Measurements from ENCODE around the gene RASD2. TPM values are rescaled to one million over a fixed set of nuclear protein-coding genes. Genes with fewer than 3 reads are reported as not detected.

The RASD2 gene
- total RNA-seq, 5 donors from 2014 or later (not counting 1 experiment from before 2014, with no cell fraction given), result 0.19 to 1.7 (median 1.0) TPM; not detected in 2

- CTCF ChIA-PET, result no interaction called here
- POLR2A ChIA-PET, result no interaction called here
- H3K36me3 Mint-ChIP-seq, result no peaks in the 10 kb centered on the region
- H3K4me1 Mint-ChIP-seq, result peaks cover 6 to 10% (median 7%) of the 10 kb centered on the region in 3 donors
- DNase-seq (no peak), ATAC-seq (replicated peaks in 1 of 4) (no peak)
- no peak overlapping the region for H3K27ac Mint-ChIP-seq
- peaks cover 0 to 66% of the 10 kb centered on the region in 2 experiments for H3K27me3 ChIP-seq (replicated peaks in 1 of 2; ENCODE audit: control insufficient read depth in 2 of 2, extremely low read depth in 1 of 2, insufficient read depth in 2 of 2, low read length in 1 of 2)
- H3K9me3 Mint-ChIP-seq, result no peaks in the 10 kb centered on the region
- no peak overlapping the region for H3K4me3 ChIP-seq (ENCODE audit: control insufficient read depth in 1 of 2, extremely low read depth in 1 of 2, low read length in 1 of 2)
- WGBS (ENCODE audit: insufficient coverage), result no CpG with 5 or more reads among the region's 3 CpGs
- H3K27ac ChIP-seq (ENCODE audit: low read length), result no peak overlapping the region
- peaks cover 32 to 34% of the 10 kb centered on the region in 2 donors for H3K27me3 Mint-ChIP-seq
- peaks cover 4 to 23% of the 10 kb centered on the region in 2 experiments for H3K4me1 ChIP-seq (ENCODE audit: control insufficient read depth in 1 of 2, extremely low read depth in 1 of 2, insufficient read depth in 2 of 2, low read length in 2 of 2)
- H3K36me3 ChIP-seq (ENCODE audit: control insufficient read depth in 2 of 2, extremely low read depth in 1 of 2, insufficient read depth in 1 of 2, low read length in 1 of 2), result no peaks in the 10 kb centered on the region
- no peaks in the 10 kb centered on the region for H3K9me3 ChIP-seq
- no peak overlapping the region for H3K4me3 Mint-ChIP-seq
These were observed 3.6 kb downstream of the RASD2 start for GRCh38 chr22:35544189-35544588.

- CTCF ChIA-PET, result no interaction called here
- no peak overlapping the region for H3K27ac Mint-ChIP-seq
- POLR2A ChIA-PET, result no interaction called here
These were observed 4.2 kb downstream of the RASD2 start for GRCh38 chr22:35544827-35545226.

GRCh38 chr22:35546886-35547285 is 6.3 kb downstream of the RASD2 start:
- Histone ChIP-seq H3K36me3 (ENCODE audit: control insufficient read depth in 2 of 2, extremely low read depth in 1 of 2, insufficient read depth in 1 of 2, low read length in 1 of 2) (no peaks in the 10 kb centered on the region), H3K4me3 (ENCODE audit: control insufficient read depth in 1 of 2, extremely low read depth in 1 of 2, low read length in 1 of 2) (no peak overlapping the region), H3K4me1 (ENCODE audit: control insufficient read depth in 1 of 2, extremely low read depth in 1 of 2, insufficient read depth in 2 of 2, low read length in 2 of 2) (peaks cover 0 to 5% of the 10 kb centered on the region in 2 experiments), H3K27ac (ENCODE audit: low read length) (no peak overlapping the region), H3K27me3 (replicated peaks in 1 of 2; ENCODE audit: control insufficient read depth in 2 of 2, extremely low read depth in 1 of 2, insufficient read depth in 2 of 2, low read length in 1 of 2) (peaks cover 0 to 46% of the 10 kb centered on the region in 2 experiments), H3K9me3 (no peaks in the 10 kb centered on the region)
- POLR2A ChIA-PET, result no interaction called here
- Mint-ChIP-seq H3K27ac (no peak overlapping the region), H3K27me3 (peaks cover 23 to 28% of the 10 kb centered on the region in 2 donors), H3K9me3 (no peaks in the 10 kb centered on the region), H3K4me3 (no peak overlapping the region), H3K4me1 (peaks cover 0 to 7% (median 0%) of the 10 kb centered on the region in 3 donors), H3K36me3 (no peaks in the 10 kb centered on the region)
- no peak for ATAC-seq (replicated peaks in 1 of 4)
- CTCF ChIA-PET, result no interaction called here
- no peak for DNase-seq
- WGBS (ENCODE audit: insufficient coverage), result 92% methylated on average over 18 of the region's 18 CpGs

More at GRCh38 chr22:35544827-35545226, 4.2 kb downstream of the RASD2 start:
- Histone ChIP-seq H3K36me3 (ENCODE audit: control insufficient read depth in 2 of 2, extremely low read depth in 1 of 2, insufficient read depth in 1 of 2, low read length in 1 of 2) (no peaks in the 10 kb centered on the region), H3K27ac (ENCODE audit: low read length) (no peak overlapping the region), H3K4me3 (ENCODE audit: control insufficient read depth in 1 of 2, extremely low read depth in 1 of 2, low read length in 1 of 2) (no peak overlapping the region), H3K27me3 (replicated peaks in 1 of 2; ENCODE audit: control insufficient read depth in 2 of 2, extremely low read depth in 1 of 2, insufficient read depth in 2 of 2, low read length in 1 of 2) (peaks cover 0 to 61% of the 10 kb centered on the region in 2 experiments), H3K4me1 (ENCODE audit: control insufficient read depth in 1 of 2, extremely low read depth in 1 of 2, insufficient read depth in 2 of 2, low read length in 2 of 2) (peaks cover 2 to 18% of the 10 kb centered on the region in 2 experiments), H3K9me3 (no peaks in the 10 kb centered on the region)
- DNase-seq, result no peak
- H3K36me3 Mint-ChIP-seq, result no peaks in the 10 kb centered on the region
- H3K9me3 Mint-ChIP-seq, result no peaks in the 10 kb centered on the region
- WGBS (ENCODE audit: insufficient coverage), result 83% methylated on average over 7 of the region's 9 CpGs
- ATAC-seq (replicated peaks in 1 of 4), result no peak
- peaks cover 32 to 34% of the 10 kb centered on the region in 2 donors for H3K27me3 Mint-ChIP-seq
- no peak overlapping the region for H3K4me3 Mint-ChIP-seq
- peaks cover 4 to 7% (median 7%) of the 10 kb centered on the region in 3 donors for H3K4me1 Mint-ChIP-seq

GRCh38 chr22:35547987-35548721 is 7.5 kb downstream of the RASD2 start:
- POLR2A ChIA-PET, result no interaction called here
- no peak for DNase-seq

GRCh38 chr22:35548722-35549112 is 8.1 kb downstream of the RASD2 start:
- 67% methylated on average over 1 of the region's 8 CpGs for WGBS (ENCODE audit: insufficient coverage)
- Mint-ChIP-seq H3K27ac (no peak overlapping the region), H3K9me3 (no peaks in the 10 kb centered on the region), H3K4me1 (peaks cover 15 to 18% (median 16%) of the 10 kb centered on the region in 3 donors), H3K27me3 (peaks cover 8 to 12% of the 10 kb centered on the region in 2 donors), H3K36me3 (no peaks in the 10 kb centered on the region), H3K4me3 (no peak overlapping the region)
- ATAC-seq (replicated peaks in 1 of 4), result no peak
- POLR2A ChIA-PET, result interaction anchor here in 1 of 2 donors (0.6 kb wide), 1 partner anchor 236 kb away, joined by 3 read pairs; no protein-coding TSS in a partner anchor
- Histone ChIP-seq H3K4me3 (ENCODE audit: control insufficient read depth in 1 of 2, extremely low read depth in 1 of 2, low read length in 1 of 2) (no peak overlapping the region), H3K4me1 (ENCODE audit: control insufficient read depth in 1 of 2, extremely low read depth in 1 of 2, insufficient read depth in 2 of 2, low read length in 2 of 2) (peaks cover 7 to 23% of the 10 kb centered on the region in 2 experiments), H3K27ac (ENCODE audit: low read length) (no peak overlapping the region), H3K36me3 (ENCODE audit: control insufficient read depth in 2 of 2, extremely low read depth in 1 of 2, insufficient read depth in 1 of 2, low read length in 1 of 2) (no peaks in the 10 kb centered on the region), H3K27me3 (replicated peaks in 1 of 2; ENCODE audit: control insufficient read depth in 2 of 2, extremely low read depth in 1 of 2, insufficient read depth in 2 of 2, low read length in 1 of 2) (peaks cover 0 to 34% of the 10 kb centered on the region in 2 experiments), H3K9me3 (no peaks in the 10 kb centered on the region)
- CTCF ChIA-PET, result no interaction called here
- DNase-seq, result no peak

More at GRCh38 chr22:35547987-35548721, 7.5 kb downstream of the RASD2 start:
- Mint-ChIP-seq H3K4me1 (peaks cover 10 to 16% (median 11%) of the 10 kb centered on the region in 3 donors), H3K36me3 (no peaks in the 10 kb centered on the region), H3K9me3 (no peaks in the 10 kb centered on the region), H3K27ac (no peak overlapping the region), H3K4me3 (no peak overlapping the region), H3K27me3 (peaks cover 13 to 17% of the 10 kb centered on the region in 2 donors)
- no peak for ATAC-seq (replicated peaks in 1 of 4)
- Histone ChIP-seq H3K4me1 (ENCODE audit: control insufficient read depth in 1 of 2, extremely low read depth in 1 of 2, insufficient read depth in 2 of 2, low read length in 2 of 2) (peaks cover 5 to 18% of the 10 kb centered on the region in 2 experiments), H3K36me3 (ENCODE audit: control insufficient read depth in 2 of 2, extremely low read depth in 1 of 2, insufficient read depth in 1 of 2, low read length in 1 of 2) (no peaks in the 10 kb centered on the region), H3K27me3 (replicated peaks in 1 of 2; ENCODE audit: control insufficient read depth in 2 of 2, extremely low read depth in 1 of 2, insufficient read depth in 2 of 2, low read length in 1 of 2) (peaks cover 0 to 36% of the 10 kb centered on the region in 2 experiments), H3K9me3 (no peaks in the 10 kb centered on the region), H3K27ac (ENCODE audit: low read length) (no peak overlapping the region), H3K4me3 (ENCODE audit: control insufficient read depth in 1 of 2, extremely low read depth in 1 of 2, low read length in 1 of 2) (no peak overlapping the region)
- CTCF ChIA-PET, result no interaction called here
- WGBS (ENCODE audit: insufficient coverage), result 32% methylated on average over 4 of the region's 13 CpGs

GRCh38 chr22:35549328-35549727 is 8.7 kb downstream of the RASD2 start:
- Mint-ChIP-seq H3K27me3 (peaks cover 6 to 9% of the 10 kb centered on the region in 2 donors), H3K36me3 (no peaks in the 10 kb centered on the region), H3K4me1 (peaks cover 15 to 20% (median 17%) of the 10 kb centered on the region in 3 donors), H3K4me3 (no peak overlapping the region), H3K9me3 (no peaks in the 10 kb centered on the region), H3K27ac (no peak overlapping the region)
- Histone ChIP-seq H3K27ac (ENCODE audit: low read length) (no peak overlapping the region), H3K4me1 (ENCODE audit: control insufficient read depth in 1 of 2, extremely low read depth in 1 of 2, insufficient read depth in 2 of 2, low read length in 2 of 2) (peaks cover 7 to 24% of the 10 kb centered on the region in 2 experiments), H3K9me3 (no peaks in the 10 kb centered on the region), H3K4me3 (ENCODE audit: control insufficient read depth in 1 of 2, extremely low read depth in 1 of 2, low read length in 1 of 2) (no peak overlapping the region), H3K27me3 (replicated peaks in 1 of 2; ENCODE audit: control insufficient read depth in 2 of 2, extremely low read depth in 1 of 2, insufficient read depth in 2 of 2, low read length in 1 of 2) (peaks cover 0 to 34% of the 10 kb centered on the region in 2 experiments), H3K36me3 (ENCODE audit: control insufficient read depth in 2 of 2, extremely low read depth in 1 of 2, insufficient read depth in 1 of 2, low read length in 1 of 2) (no peaks in the 10 kb centered on the region)
- ATAC-seq (replicated peaks in 1 of 4) (no peak), DNase-seq (no peak)
- ChIA-PET CTCF (no interaction called here), POLR2A (interaction anchor here in 1 of 2 donors (0.6 kb wide), 1 partner anchor 237 kb away, joined by 3 read pairs; no protein-coding TSS in a partner anchor)
- WGBS (ENCODE audit: insufficient coverage), result 87% methylated on average over 10 of the region's 11 CpGs

Measured in T-cell (primary cell).